ENCODE measurements around the gene JPH2. TPM values are rescaled to one million over a fixed set of nuclear protein-coding genes. Genes with fewer than 3 reads are reported as not detected.

Gene JPH2
- total RNA-seq, 2 experiments from 2014 or later: not detected

DNA sequence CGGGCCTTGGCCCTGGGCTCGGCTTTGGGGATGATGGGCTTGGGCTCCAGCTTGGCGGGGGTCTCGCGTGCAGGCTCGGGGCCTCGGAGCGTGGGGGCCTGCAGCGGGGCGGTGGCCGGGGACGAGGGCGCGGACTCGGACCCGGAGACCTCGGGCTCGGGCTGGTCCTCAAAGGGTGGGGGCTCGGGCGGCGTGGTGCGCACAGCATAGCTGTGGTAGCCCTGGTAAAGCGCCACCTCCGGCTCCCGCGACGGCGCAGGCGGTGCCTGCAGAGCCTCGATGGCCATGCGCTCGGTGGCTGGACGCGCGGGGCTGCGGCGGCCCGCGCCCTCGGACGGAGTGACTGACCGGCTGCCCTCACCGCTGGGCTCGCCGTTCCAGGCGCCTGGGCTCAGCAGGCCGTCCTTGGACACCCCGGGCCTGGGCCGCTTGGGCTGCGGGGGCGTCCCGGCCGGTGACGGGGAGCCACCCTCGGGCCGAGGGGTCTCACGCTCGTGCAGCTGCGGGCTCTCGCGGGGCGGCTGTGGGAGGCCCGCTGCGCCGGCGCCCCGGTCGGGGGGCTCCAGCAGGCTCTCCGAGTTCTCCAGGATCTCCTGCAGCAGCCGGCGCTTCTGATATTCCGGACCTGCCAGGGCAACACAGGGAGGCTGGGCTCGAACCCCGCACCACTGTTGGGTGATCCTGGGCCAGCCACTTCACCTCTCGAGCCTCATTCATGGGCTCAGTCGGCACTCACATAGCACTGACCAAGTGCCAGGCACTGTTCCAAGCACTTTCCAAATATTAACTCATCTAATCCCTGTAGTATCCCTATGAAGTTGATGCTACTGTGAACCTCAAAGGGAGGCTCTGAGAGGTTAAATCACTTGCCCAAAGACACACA, 71.0 kb downstream of the JPH2 start:
- DNase-seq (no peak), ATAC-seq (ENCODE audit: poor library complexity) (peak; percentile 21)
- Mint-ChIP-seq H3K27ac (no peak overlapping the region), H3K4me3 (no peak overlapping the region), H3K27me3 (peaks cover 53% of the 10 kb centered on the region), H3K36me3 (ENCODE audit: low read depth) (no peaks in the 10 kb centered on the region), H3K4me1 (ENCODE audit: low read depth) (peaks cover 9% of the 10 kb centered on the region), H3K9me3 (no peaks in the 10 kb centered on the region)
- Histone ChIP-seq H3K4me1 (ENCODE audit: insufficient read depth, low read length) (peaks cover 4% of the 10 kb centered on the region), H3K36me3 (ENCODE audit: insufficient read depth, low read length) (no peaks in the 10 kb centered on the region), H3K27ac (ENCODE audit: low read depth in 1 of 2, low read length in 2 of 2) (no peak overlapping the region), H3K27me3 (ENCODE audit: control insufficient read depth in 1 of 2, insufficient read depth in 2 of 2, low read length in 2 of 2) (peaks cover 19 to 20% of the 10 kb centered on the region in 2 experiments), H3K9me3 (ENCODE audit: control insufficient read depth in 1 of 2, insufficient read depth in 1 of 2, low read length in 2 of 2) (no peaks in the 10 kb centered on the region), H3K4me3 (ENCODE audit: low read length) (no peak overlapping the region)
- TF ChIP-seq, protein P1, sequence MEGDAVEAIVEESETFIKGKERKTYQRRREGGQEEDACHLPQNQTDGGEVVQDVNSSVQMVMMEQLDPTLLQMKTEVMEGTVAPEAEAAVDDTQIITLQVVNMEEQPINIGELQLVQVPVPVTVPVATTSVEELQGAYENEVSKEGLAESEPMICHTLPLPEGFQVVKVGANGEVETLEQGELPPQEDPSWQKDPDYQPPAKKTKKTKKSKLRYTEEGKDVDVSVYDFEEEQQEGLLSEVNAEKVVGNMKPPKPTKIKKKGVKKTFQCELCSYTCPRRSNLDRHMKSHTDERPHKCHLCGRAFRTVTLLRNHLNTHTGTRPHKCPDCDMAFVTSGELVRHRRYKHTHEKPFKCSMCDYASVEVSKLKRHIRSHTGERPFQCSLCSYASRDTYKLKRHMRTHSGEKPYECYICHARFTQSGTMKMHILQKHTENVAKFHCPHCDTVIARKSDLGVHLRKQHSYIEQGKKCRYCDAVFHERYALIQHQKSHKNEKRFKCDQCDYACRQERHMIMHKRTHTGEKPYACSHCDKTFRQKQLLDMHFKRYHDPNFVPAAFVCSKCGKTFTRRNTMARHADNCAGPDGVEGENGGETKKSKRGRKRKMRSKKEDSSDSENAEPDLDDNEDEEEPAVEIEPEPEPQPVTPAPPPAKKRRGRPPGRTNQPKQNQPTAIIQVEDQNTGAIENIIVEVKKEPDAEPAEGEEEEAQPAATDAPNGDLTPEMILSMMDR (IDR thresholded peaks at IDR 0.05): no peak
- intact Hi-C loops (cut with DNase I, micrococcal nuclease): loop anchor here (1.0 to 10.0 kb wide), 6 partner anchors 74 to 617 kb away; partner anchors contain the start of gene FITM2 (in 1 of the 2)
- ChIA-PET CTCF (interaction anchor here (0.6 to 2.4 kb wide), 9 partner anchors 11 to 195 kb away, joined by 3 to 43 read pairs (median 3); partner anchors contain the start of genes FITM2 and JPH2), POLR2A (interaction anchor here (0.8 to 1.2 kb wide), 2 partner anchors 16 to 74 kb away, joined by 4 to 11 read pairs; no protein-coding TSS in a partner anchor)

DNA sequence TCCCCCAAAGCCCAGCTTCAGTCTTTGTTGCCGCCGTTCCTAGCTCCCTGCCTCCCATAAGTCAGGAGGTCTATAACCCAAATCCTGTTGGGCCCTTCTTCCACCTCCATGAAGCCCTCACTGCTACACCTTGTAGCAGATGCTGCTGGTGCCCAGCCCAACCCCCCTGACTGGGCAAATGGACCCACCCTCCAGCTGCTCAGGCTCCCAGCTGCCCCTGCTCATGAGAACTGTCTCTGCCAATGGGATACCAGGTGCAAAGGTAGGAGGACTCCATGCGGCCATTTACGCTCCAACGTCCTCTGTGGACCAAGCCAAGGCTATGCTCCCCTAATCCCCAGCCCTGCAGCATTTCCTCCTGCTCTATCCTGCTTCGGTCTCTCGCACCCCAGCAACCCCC, 71.8 kb downstream of the JPH2 start:
- Mint-ChIP-seq H3K4me1 (ENCODE audit: low read depth) (peaks cover 9% of the 10 kb centered on the region), H3K27me3 (peaks cover 56% of the 10 kb centered on the region), H3K36me3 (ENCODE audit: low read depth) (no peaks in the 10 kb centered on the region), H3K4me3 (no peak overlapping the region), H3K9me3 (no peaks in the 10 kb centered on the region), H3K27ac (no peak overlapping the region)
- ChIA-PET POLR2A (no interaction called here), CTCF (interaction anchor here (1.2 kb wide), 1 partner anchor 75 kb away, joined by 4 read pairs; no protein-coding TSS in a partner anchor)
- Histone ChIP-seq H3K36me3 (ENCODE audit: insufficient read depth, low read length) (no peaks in the 10 kb centered on the region), H3K27me3 (ENCODE audit: control insufficient read depth in 1 of 2, insufficient read depth in 2 of 2, low read length in 2 of 2) (peaks cover 19 to 20% of the 10 kb centered on the region in 2 experiments), H3K4me3 (ENCODE audit: low read length) (no peak overlapping the region), H3K27ac (ENCODE audit: low read depth in 1 of 2, low read length in 2 of 2) (no peak overlapping the region), H3K9me3 (ENCODE audit: control insufficient read depth in 1 of 2, insufficient read depth in 1 of 2, low read length in 2 of 2) (no peaks in the 10 kb centered on the region), H3K4me1 (ENCODE audit: insufficient read depth, low read length) (peaks cover 4% of the 10 kb centered on the region)
- TF ChIP-seq, protein P1 (IDR thresholded peaks at IDR 0.05): no peak
- no peak for ATAC-seq (ENCODE audit: poor library complexity)
- no peak for DNase-seq
- intact Hi-C loops (cut with DNase I, micrococcal nuclease): loop anchor here (5.0 to 10.0 kb wide), 4 partner anchors 200 to 490 kb away; partner anchors contain the start of gene FITM2 (in 1 of the 2)

DNA sequence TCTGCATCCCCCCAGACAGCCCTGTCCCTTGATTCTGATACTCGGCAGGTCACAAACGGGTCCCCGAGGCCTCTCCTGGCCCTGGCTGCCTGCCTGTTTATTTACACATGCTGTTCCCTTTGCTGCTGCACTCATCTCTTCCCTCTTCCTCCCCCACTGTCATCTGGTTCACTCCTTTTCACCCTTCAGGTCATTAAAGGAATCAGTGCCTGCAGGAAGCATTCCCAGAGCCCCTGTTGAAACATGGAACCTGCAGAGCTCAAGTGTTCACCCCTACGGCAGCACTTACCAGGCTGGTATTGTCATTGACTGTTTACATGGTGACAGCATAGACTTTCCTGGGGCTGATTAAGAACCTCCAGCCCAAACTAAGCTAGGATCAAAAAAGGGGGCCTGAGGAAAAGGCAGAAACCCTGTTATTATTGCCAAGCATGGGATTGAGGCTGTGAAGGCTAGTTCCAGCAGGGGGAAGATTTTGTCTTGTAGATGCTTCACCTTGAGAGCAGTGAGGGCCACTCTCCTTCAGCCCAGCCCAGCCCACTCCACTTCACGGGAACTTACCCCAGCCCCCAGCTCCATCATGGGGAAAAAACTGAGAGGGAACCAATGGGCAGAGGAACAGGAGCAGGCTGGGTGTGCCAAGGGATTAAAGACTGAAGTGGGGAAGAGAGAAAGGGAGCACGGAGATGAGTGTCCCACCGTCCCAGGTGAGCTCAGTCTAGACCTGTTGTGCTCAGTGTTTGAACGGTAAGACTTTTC, 73.2 kb downstream of the JPH2 start:
- H3K4me3 Mint-ChIP-seq: no peak overlapping the region
- peaks cover 65% of the 10 kb centered on the region for H3K27me3 Mint-ChIP-seq
- intact Hi-C loops (cut with DNase I, micrococcal nuclease): loop anchor here (10.0 kb wide), 3 partner anchors 201 to 491 kb away; partner anchors contain the start of gene FITM2 (in 1 of the 2)
- DNase-seq: no peak
- TF ChIP-seq, protein P1 (IDR thresholded peaks at IDR 0.05): no peak
- Histone ChIP-seq H3K9me3 (ENCODE audit: control insufficient read depth in 1 of 2, insufficient read depth in 1 of 2, low read length in 2 of 2) (no peaks in the 10 kb centered on the region), H3K4me1 (ENCODE audit: insufficient read depth, low read length) (peaks cover 4% of the 10 kb centered on the region), H3K27me3 (ENCODE audit: control insufficient read depth in 1 of 2, insufficient read depth in 2 of 2, low read length in 2 of 2) (peaks cover 22 to 24% of the 10 kb centered on the region in 2 experiments), H3K27ac (ENCODE audit: low read depth in 1 of 2, low read length in 2 of 2) (no peak overlapping the region), H3K36me3 (ENCODE audit: insufficient read depth, low read length) (no peaks in the 10 kb centered on the region), H3K4me3 (ENCODE audit: low read length) (no peak overlapping the region)
- ChIA-PET POLR2A (no interaction called here), CTCF (no interaction called here)
- no peak overlapping the region for H3K27ac Mint-ChIP-seq
- H3K4me1 Mint-ChIP-seq (ENCODE audit: low read depth): peaks cover 9% of the 10 kb centered on the region
- no peaks in the 10 kb centered on the region for H3K36me3 Mint-ChIP-seq (ENCODE audit: low read depth)
- ATAC-seq (ENCODE audit: poor library complexity): no peak
- H3K9me3 Mint-ChIP-seq: no peaks in the 10 kb centered on the region

Data from CD4-positive, alpha-beta T cell (primary cell).